ENCODE data around the gene TMEM109.
A peak's percentile ranks its signal among the peaks of the same experiment; 100 is the strongest.
"Not testable (repeated sequence)": the region's sequence is repeated elsewhere in the genome, so short reads cannot be mapped to it uniquely, and the experiment has no call there.

TMEM109 gene

GRCh38 chr11:60909680-60910280 is 4.2 kb upstream of the TMEM109 start:
- WGBS, 2 donors (ENCODE audit: extremely low coverage in 2 of 2, insufficient read length in 2 of 2, insufficient replicate concordance in 1 of 2): no CpG with 5 or more reads among the region's 3 CpGs
- not testable (repeated sequence) for H3K36me3 ChIP-seq (replicated peaks in 1 of 2; ENCODE audit: control insufficient read depth in 2 of 2, insufficient read depth in 2 of 2, low read length in 2 of 2)

GRCh38 chr11:60910281-60910687 is 3.7 kb upstream of the TMEM109 start:
- Histone ChIP-seq H3K27me3 (ENCODE audit: control insufficient read depth in 3 of 3, insufficient read depth in 3 of 3, low read depth in 1 of 3, low read length in 3 of 3) (peaks cover 0 to 2% (median 0%) of the 10 kb centered on the region in 3 experiments), H3K4me1 (ENCODE audit: control insufficient read depth in 2 of 2, insufficient read depth in 1 of 2, low read depth in 1 of 2, low read length in 2 of 2) (peaks cover 17 to 22% of the 10 kb centered on the region in 2 donors), H2AFZ (ENCODE audit: low read length) (no peak overlapping the region), H3K9ac (ENCODE audit: low read depth, low read length, poor library complexity) (no peak overlapping the region), H3K27ac (replicated peaks; ENCODE audit: low read length) (no peak overlapping the region), H3K18ac (ENCODE audit: low read length) (no peak overlapping the region), H3K4me3 (ENCODE audit: low read length in 2 of 2) (no peak overlapping the region), H3K9me3 (replicated peaks in 1 of 2; ENCODE audit: control insufficient read depth in 2 of 2, insufficient read depth in 1 of 2, low read depth in 1 of 2, low read length in 2 of 2) (no peaks in the 10 kb centered on the region), H2BK120ac (ENCODE audit: low read depth, low read length) (no peak overlapping the region), H2BK15ac (ENCODE audit: low read length) (no peak overlapping the region), H2BK5ac (ENCODE audit: low read length) (no peak overlapping the region), H4K8ac (ENCODE audit: low read depth, low read length) (no peak overlapping the region), H3K4me2 (ENCODE audit: insufficient read depth, low read length, poor library complexity, severe bottlenecking) (no peak overlapping the region), H3K23ac (ENCODE audit: low read depth, low read length, poor library complexity) (no peak overlapping the region), H3K36me3 (replicated peaks in 1 of 2; ENCODE audit: control insufficient read depth in 2 of 2, insufficient read depth in 2 of 2, low read length in 2 of 2) (peaks cover 0 to under 1% of the 10 kb centered on the region in 2 donors), H4K91ac (ENCODE audit: low read depth, low read length, poor library complexity) (no peak overlapping the region), H2AK5ac (ENCODE audit: low read depth, low read length) (no peak overlapping the region), H3K4ac (ENCODE audit: low read length) (no peak overlapping the region), H3K14ac (ENCODE audit: low read length) (no peak overlapping the region), H3K79me1 (ENCODE audit: low read depth, low read length) (peaks cover 5% of the 10 kb centered on the region), H2BK12ac (ENCODE audit: low read length) (no peak overlapping the region)
- DNase-seq (ENCODE audit: low spot score): no peak
- no CpG with 5 or more reads among the region's 3 CpGs for WGBS, 2 donors (ENCODE audit: extremely low coverage in 2 of 2, insufficient read length in 2 of 2, insufficient replicate concordance in 1 of 2)

More at GRCh38 chr11:60909680-60910280, 4.2 kb upstream of the TMEM109 start:
- not testable (repeated sequence) for H2AK5ac ChIP-seq (ENCODE audit: low read depth, low read length); H3K14ac ChIP-seq (ENCODE audit: low read length); H2BK5ac ChIP-seq (ENCODE audit: low read length); H3K4ac ChIP-seq (ENCODE audit: low read length); H3K27ac ChIP-seq (replicated peaks; ENCODE audit: low read length); H2BK15ac ChIP-seq (ENCODE audit: low read length); H4K91ac ChIP-seq (ENCODE audit: low read depth, low read length, poor library complexity); H4K8ac ChIP-seq (ENCODE audit: low read depth, low read length); H3K79me1 ChIP-seq (ENCODE audit: low read depth, low read length); H2AFZ ChIP-seq (ENCODE audit: low read length); H2BK12ac ChIP-seq (ENCODE audit: low read length); H3K23ac ChIP-seq (ENCODE audit: low read depth, low read length, poor library complexity); H2BK120ac ChIP-seq (ENCODE audit: low read depth, low read length); H3K27me3 ChIP-seq (ENCODE audit: control insufficient read depth in 3 of 3, insufficient read depth in 3 of 3, low read depth in 1 of 3, low read length in 3 of 3); DNase-seq (ENCODE audit: low spot score); H3K18ac ChIP-seq (ENCODE audit: low read length); H3K9me3 ChIP-seq (replicated peaks in 1 of 2; ENCODE audit: control insufficient read depth in 2 of 2, insufficient read depth in 1 of 2, low read depth in 1 of 2, low read length in 2 of 2); H3K4me3 ChIP-seq (ENCODE audit: low read length in 2 of 2); H3K9ac ChIP-seq (ENCODE audit: low read depth, low read length, poor library complexity); H3K4me2 ChIP-seq (ENCODE audit: insufficient read depth, low read length, poor library complexity, severe bottlenecking)
- peaks cover 20 to 26% of the 10 kb centered on the region in 2 donors for H3K4me1 ChIP-seq (ENCODE audit: control insufficient read depth in 2 of 2, insufficient read depth in 1 of 2, low read depth in 1 of 2, low read length in 2 of 2)

GRCh38 chr11:60910711-60911380 is 3.1 kb upstream of the TMEM109 start:
- H3K4me1 ChIP-seq (ENCODE audit: control insufficient read depth in 2 of 2, insufficient read depth in 1 of 2, low read depth in 1 of 2, low read length in 2 of 2): peaks cover 17 to 25% of the 10 kb centered on the region in 2 donors
- peaks cover 0 to 1% of the 10 kb centered on the region in 2 donors for H3K36me3 ChIP-seq (replicated peaks in 1 of 2; ENCODE audit: control insufficient read depth in 2 of 2, insufficient read depth in 2 of 2, low read length in 2 of 2)
- no peak overlapping the region for H3K14ac ChIP-seq (ENCODE audit: low read length)
- no peak overlapping the region for H3K18ac ChIP-seq (ENCODE audit: low read length)
- H3K9ac ChIP-seq (ENCODE audit: low read depth, low read length, poor library complexity): no peak overlapping the region
- no peak overlapping the region for H2BK120ac ChIP-seq (ENCODE audit: low read depth, low read length)
- no peak overlapping the region for H4K8ac ChIP-seq (ENCODE audit: low read depth, low read length)
- H2BK5ac ChIP-seq (ENCODE audit: low read length): no peak overlapping the region
- no peak overlapping the region for H4K91ac ChIP-seq (ENCODE audit: low read depth, low read length, poor library complexity)
- no peak overlapping the region for H3K4me3 ChIP-seq (ENCODE audit: low read length in 2 of 2)
- H2BK12ac ChIP-seq (ENCODE audit: low read length): no peak overlapping the region
- no CpG with 5 or more reads among the region's 5 CpGs for WGBS, 2 donors (ENCODE audit: extremely low coverage in 2 of 2, insufficient read length in 2 of 2, insufficient replicate concordance in 1 of 2)
- no peaks in the 10 kb centered on the region for H3K9me3 ChIP-seq (replicated peaks in 1 of 2; ENCODE audit: control insufficient read depth in 2 of 2, insufficient read depth in 1 of 2, low read depth in 1 of 2, low read length in 2 of 2)
- no peak overlapping the region for H2AK5ac ChIP-seq (ENCODE audit: low read depth, low read length)
- DNase-seq (ENCODE audit: low spot score): no peak
- H3K27me3 ChIP-seq (ENCODE audit: control insufficient read depth in 3 of 3, insufficient read depth in 3 of 3, low read depth in 1 of 3, low read length in 3 of 3): peaks cover 0 to 2% (median 0%) of the 10 kb centered on the region in 3 experiments
- H2BK15ac ChIP-seq (ENCODE audit: low read length): no peak overlapping the region
- no peak overlapping the region for H3K4ac ChIP-seq (ENCODE audit: low read length)
- no peak overlapping the region for H2AFZ ChIP-seq (ENCODE audit: low read length)
- H3K79me1 ChIP-seq (ENCODE audit: low read depth, low read length): peaks cover 5% of the 10 kb centered on the region
- no peak overlapping the region for H3K4me2 ChIP-seq (ENCODE audit: insufficient read depth, low read length, poor library complexity, severe bottlenecking)
- no peak overlapping the region for H3K27ac ChIP-seq (replicated peaks; ENCODE audit: low read length)
- no peak overlapping the region for H3K23ac ChIP-seq (ENCODE audit: low read depth, low read length, poor library complexity)

- H2AK5ac ChIP-seq (ENCODE audit: low read depth, low read length): peak overlapping the region; percentile 38
- no peak overlapping the region for H3K9ac ChIP-seq (ENCODE audit: low read depth, low read length, poor library complexity)
- H3K18ac ChIP-seq (ENCODE audit: low read length): peak overlapping the region; percentile 8
- 100% methylated on average over 1 of the region's 12 CpGs; no CpG with 5 or more reads in 1 of the 2 donors for WGBS, 2 donors (ENCODE audit: extremely low coverage in 2 of 2, insufficient read length in 2 of 2, insufficient replicate concordance in 1 of 2)
- H3K27ac ChIP-seq (replicated peaks; ENCODE audit: low read length): peak overlapping the region; percentile 99
- H2BK120ac ChIP-seq (ENCODE audit: low read depth, low read length): no peak overlapping the region
- H2BK15ac ChIP-seq (ENCODE audit: low read length): no peak overlapping the region
- DNase-seq (ENCODE audit: low spot score): no peak
- no peak overlapping the region for H2BK5ac ChIP-seq (ENCODE audit: low read length)
- peaks cover 21 to 22% of the 10 kb centered on the region in 2 donors for H3K4me1 ChIP-seq (ENCODE audit: control insufficient read depth in 2 of 2, insufficient read depth in 1 of 2, low read depth in 1 of 2, low read length in 2 of 2)
- H3K36me3 ChIP-seq (replicated peaks in 1 of 2; ENCODE audit: control insufficient read depth in 2 of 2, insufficient read depth in 2 of 2, low read length in 2 of 2): peaks cover 0 to 15% of the 10 kb centered on the region in 2 donors
- peak overlapping the region in 1 of 2 donors; percentile 82 for H3K4me3 ChIP-seq (ENCODE audit: low read length in 2 of 2)
- H2AFZ ChIP-seq (ENCODE audit: low read length): peak overlapping the region; percentile 97
- peaks cover 7% of the 10 kb centered on the region for H3K79me1 ChIP-seq (ENCODE audit: low read depth, low read length)
- H3K4me2 ChIP-seq (ENCODE audit: insufficient read depth, low read length, poor library complexity, severe bottlenecking): no peak overlapping the region
- H4K91ac ChIP-seq (ENCODE audit: low read depth, low read length, poor library complexity): peak overlapping the region; percentile 1
- no peaks in the 10 kb centered on the region for H3K9me3 ChIP-seq (replicated peaks in 1 of 2; ENCODE audit: control insufficient read depth in 2 of 2, insufficient read depth in 1 of 2, low read depth in 1 of 2, low read length in 2 of 2)
- no peak overlapping the region for H3K23ac ChIP-seq (ENCODE audit: low read depth, low read length, poor library complexity)
- H2BK12ac ChIP-seq (ENCODE audit: low read length): peak overlapping the region; percentile 0
- peaks cover 0 to 2% (median 0%) of the 10 kb centered on the region in 3 experiments for H3K27me3 ChIP-seq (ENCODE audit: control insufficient read depth in 3 of 3, insufficient read depth in 3 of 3, low read depth in 1 of 3, low read length in 3 of 3)
- H4K8ac ChIP-seq (ENCODE audit: low read depth, low read length): peak overlapping the region; percentile 24
- H3K4ac ChIP-seq (ENCODE audit: low read length): no peak overlapping the region
- H3K14ac ChIP-seq (ENCODE audit: low read length): no peak overlapping the region
Measured at GRCh38 chr11:60912223-60912850, 1.6 kb upstream of the TMEM109 start.

All from neuronal stem cell (in vitro differentiated cells).